Stomach (tissue), 9 donors: ENCODE results near the gene TBC1D4. TPM values are rescaled to one million over a fixed set of nuclear protein-coding genes. Genes with fewer than 3 reads are reported as not detected.

ENCODE experiments used
- DNase-seq, 2 donors: peaks; one replicate each; pipeline versions ENCODE4 v3.0.0 to v3.0.0-alpha.2; 2013 to 2019
- H3K27ac ChIP-seq, 5 donors: fragments of 200-600 bp in 4 of 5; sonication (generic) in 4 of 5; one replicate each; pipeline ENCODE4 v1.5.1; 2013 to 2019; ENCODE audit warnings: mild to moderate bottlenecking in 1 of 5, moderate library complexity in 1 of 5
- H3K27me3 ChIP-seq, 3 donors: fragments of 200-600 bp; sonication (generic); one replicate each; pipeline ENCODE4 v1.5.1; 2017 to 2019; ENCODE audit warnings: mixed run types in 1 of 3
- H3K36me3 ChIP-seq, 4 donors: fragments of 200-600 bp; sonication (generic); 1 replicate in 3 of 4; 2 replicates in 1 of 4; pipeline ENCODE4 v1.5.1; 2016 to 2019
- H3K4me1 ChIP-seq, 4 donors: fragments of 200-600 bp; sonication (generic); one replicate each; pipeline ENCODE4 v1.5.1; 2016 to 2019
- H3K4me3 ChIP-seq, 4 donors: fragments of 200-600 bp; sonication (generic) in 3 of 4; one replicate each; pipeline ENCODE4 v1.5.1; 2016 to 2019; ENCODE audit warnings: mild to moderate bottlenecking in 1 of 4
- H3K9me3 ChIP-seq, 4 donors: fragments of 200-600 bp; sonication (generic); one replicate each; pipeline ENCODE4 v1.5.1; 2016 to 2019
- EP300 ChIP-seq: sonication (generic); formaldehyde crosslinking; IDR thresholded peaks from one replicate; pipeline ENCODE4 v1.6.1; 2017; ENCODE audit warnings: antibody characterized with exemption
- POLR2A ChIP-seq, 4 donors: fragments of 450-650 bp; IDR thresholded peaks; one replicate each; pipeline ENCODE4 v1.6.1; 2016; ENCODE audit warnings: antibody characterized with exemption in 4 of 4, control low read depth in 2 of 4, mild to moderate bottlenecking in 1 of 4, moderate library complexity in 1 of 4
- POLR2AphosphoS5 ChIP-seq, 3 donors: sonication (generic); formaldehyde crosslinking; IDR thresholded peaks; one replicate each; pipeline ENCODE4 v1.6.1; 2016; ENCODE audit warnings: antibody characterized with exemption in 3 of 3
- WGBS, 5 donors: extraction: QIAGEN DNeasy Blood & Tissue Kit in 3 of 5; methylation state at CpG; one replicate each; pipeline versions ENCODE4 v1.1.5 to v1.1.7; 2013 to 2018; 5-methylcytosine and 5-hydroxymethylcytosine counted together
- intact Hi-C: fragments of 100-400 bp; cut with DNase I; formaldehyde crosslinking; loops from one replicate; pipeline ENCODE4 v1.15.1; 2023; ENCODE audit warnings: low total_unique reads
- polyA plus RNA-seq, 3 donors: library from polyadenylated mRNA; stranded (reverse); fragments of 200-250 nt; gene quantifications; one replicate each; pipeline ENCODE4 v1.2.3, GENCODE V29; 2013
- total RNA-seq, 5 donors: library from RNA; depleted of rRNA; stranded (reverse); fragments of >200 nt; gene quantifications; one replicate each; pipeline versions ENCODE4 v1.1.0 to v1.2.3, GENCODE V29; 2014 to 2016
- TF ChIP-seq, protein P1 (sequence below), 7 experiments: fragments of 450-650 bp in 4 of 7; fragments of 200-600 bp in 3 of 7; sonication (generic) in 3 of 7; IDR thresholded peaks; one replicate each; pipeline ENCODE4 v1.5.1; 2016 to 2019; ENCODE audit warnings: antibody characterized with exemption in 7 of 7, control low read depth in 2 of 7, mild to moderate bottlenecking in 1 of 7
- donor health status: healthy with polysubstance abuse.
- donor health status: Bipolar disorder and iron deficiency.
- donor health status: healthy.

The TBC1D4 gene
- total and polyA plus RNA-seq, 8 donors, result 4.9 to 47.8 (median 27.3) TPM

DNA sequence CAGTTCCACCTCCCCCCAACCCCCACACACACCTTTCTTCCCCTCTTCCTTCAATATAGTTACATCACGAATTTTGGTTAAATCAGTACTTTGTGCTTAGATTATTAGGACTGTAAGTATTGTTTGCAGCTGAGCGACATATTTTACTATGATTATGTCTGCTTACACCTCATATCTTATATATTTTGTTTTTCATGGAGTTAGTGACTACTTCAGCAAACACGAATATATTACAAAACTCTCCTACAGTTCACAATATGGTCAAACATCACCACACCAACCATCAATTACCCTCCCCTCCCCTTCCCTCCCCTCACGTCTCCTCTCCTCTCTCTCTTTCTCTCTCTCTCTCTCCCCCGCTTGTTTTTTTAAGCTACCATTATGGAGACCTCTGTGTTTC, 152.9 kb downstream of the TBC1D4 start:
- Histone ChIP-seq H3K27ac (no peak overlapping the region), H3K9me3 (no peaks in the 10 kb centered on the region), H3K36me3 (peaks cover 0 to 19% (median 5%) of the 10 kb centered on the region in 4 donors), H3K4me1 (no peaks in the 10 kb centered on the region), H3K27me3 (no peaks in the 10 kb centered on the region), H3K4me3 (no peak overlapping the region)
- 55 to 89% (median 84%) methylated on average over 4 to 5 of the region's 5 CpGs for WGBS, 5 donors
- intact Hi-C loops, result no loop called here
- TF ChIP-seq POLR2A (IDR thresholded peaks at IDR 0.05) (no peak), EP300 (no peak), POLR2AphosphoS5 (IDR thresholded peaks at IDR 0.05) (no peak)
- TF ChIP-seq, protein P1, sequence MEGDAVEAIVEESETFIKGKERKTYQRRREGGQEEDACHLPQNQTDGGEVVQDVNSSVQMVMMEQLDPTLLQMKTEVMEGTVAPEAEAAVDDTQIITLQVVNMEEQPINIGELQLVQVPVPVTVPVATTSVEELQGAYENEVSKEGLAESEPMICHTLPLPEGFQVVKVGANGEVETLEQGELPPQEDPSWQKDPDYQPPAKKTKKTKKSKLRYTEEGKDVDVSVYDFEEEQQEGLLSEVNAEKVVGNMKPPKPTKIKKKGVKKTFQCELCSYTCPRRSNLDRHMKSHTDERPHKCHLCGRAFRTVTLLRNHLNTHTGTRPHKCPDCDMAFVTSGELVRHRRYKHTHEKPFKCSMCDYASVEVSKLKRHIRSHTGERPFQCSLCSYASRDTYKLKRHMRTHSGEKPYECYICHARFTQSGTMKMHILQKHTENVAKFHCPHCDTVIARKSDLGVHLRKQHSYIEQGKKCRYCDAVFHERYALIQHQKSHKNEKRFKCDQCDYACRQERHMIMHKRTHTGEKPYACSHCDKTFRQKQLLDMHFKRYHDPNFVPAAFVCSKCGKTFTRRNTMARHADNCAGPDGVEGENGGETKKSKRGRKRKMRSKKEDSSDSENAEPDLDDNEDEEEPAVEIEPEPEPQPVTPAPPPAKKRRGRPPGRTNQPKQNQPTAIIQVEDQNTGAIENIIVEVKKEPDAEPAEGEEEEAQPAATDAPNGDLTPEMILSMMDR (IDR thresholded peaks at IDR 0.05), result no peak
- DNase-seq, result no peak

DNA sequence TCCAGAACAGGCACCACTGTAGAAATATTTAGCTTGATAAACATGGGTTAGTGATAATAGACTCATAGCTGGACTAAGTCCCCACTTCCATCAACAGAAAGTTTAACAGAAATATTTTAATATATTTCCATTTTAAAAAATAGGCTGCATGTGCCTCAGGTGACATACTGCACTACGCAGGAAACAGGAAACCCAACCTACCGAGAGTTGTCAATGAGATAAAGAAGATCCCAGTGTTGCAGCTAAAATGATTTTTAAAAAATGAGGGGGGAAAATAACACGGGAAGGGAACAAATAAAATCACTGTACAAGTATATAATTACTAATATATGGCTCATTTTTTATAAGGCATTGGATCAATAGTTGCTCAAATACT, 154.8 kb downstream of the TBC1D4 start:
- no peak for TF ChIP-seq POLR2A (IDR thresholded peaks at IDR 0.05)
- TF ChIP-seq, protein P1 (IDR thresholded peaks at IDR 0.05), result no peak
- TF ChIP-seq EP300, result no peak
- TF ChIP-seq POLR2AphosphoS5 (IDR thresholded peaks at IDR 0.05), result no peak
- no peaks in the 10 kb centered on the region for H3K4me1 ChIP-seq
- no peak for DNase-seq
- H3K4me3 ChIP-seq, result peak overlapping the region in 1 of 4 donors; percentile 2
- intact Hi-C loops, result no loop called here
- WGBS, 5 donors, result 62 to 79% (median 76%) methylated on average over 3 of the region's 3 CpGs
- no peaks in the 10 kb centered on the region for H3K27me3 ChIP-seq
- peak overlapping the region in 1 of 5 donors; percentile 67 for H3K27ac ChIP-seq
- H3K36me3 ChIP-seq, result peaks cover 0 to 19% (median 5%) of the 10 kb centered on the region in 4 donors
- no peaks in the 10 kb centered on the region for H3K9me3 ChIP-seq

DNA sequence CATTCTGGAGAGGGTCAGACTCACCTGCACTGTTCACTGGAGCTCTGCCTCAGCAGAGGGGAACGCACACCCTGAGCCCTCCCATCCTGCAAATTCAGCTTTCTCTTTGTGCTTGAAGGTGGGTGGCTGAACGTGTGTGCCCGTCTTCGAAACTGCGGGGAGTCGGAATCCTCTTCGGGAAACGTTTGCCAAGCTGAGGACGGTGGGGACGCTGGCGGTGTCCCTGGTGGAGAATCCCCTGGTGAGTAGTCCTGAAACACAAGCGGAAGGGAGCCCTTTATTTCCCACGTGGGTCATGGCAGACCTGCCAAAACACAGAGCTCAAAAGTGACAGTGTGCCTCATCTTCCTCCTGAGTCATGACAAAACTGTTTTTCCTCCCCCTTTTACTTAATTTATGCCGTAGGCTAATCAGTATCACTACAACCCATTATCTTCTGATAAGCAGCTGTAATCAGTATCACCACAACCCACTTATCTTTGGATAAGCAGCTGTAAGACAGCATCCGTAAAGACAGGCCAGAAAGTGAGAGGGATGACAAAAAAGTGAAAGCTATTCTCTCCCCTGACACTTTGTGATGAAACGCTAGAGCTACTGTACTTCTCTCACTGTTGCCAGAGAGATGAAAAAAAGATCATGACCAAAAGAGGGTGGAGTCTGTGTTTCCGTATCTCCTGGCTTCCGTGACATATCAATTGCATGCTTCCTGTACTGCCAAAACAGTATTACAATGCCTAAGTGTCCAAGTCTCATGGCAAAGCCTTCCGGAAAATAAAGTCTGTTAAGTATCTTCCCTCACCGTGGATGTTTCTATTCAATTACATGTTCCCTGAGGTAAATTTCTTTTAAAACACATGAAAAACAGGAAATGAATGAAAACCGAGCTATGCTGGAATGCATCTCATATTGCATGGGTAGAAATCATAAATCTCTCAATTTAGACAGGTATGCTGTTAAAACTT, 155.5 kb downstream of the TBC1D4 start:
- DNase-seq, result peak in 1 of 2 donors; percentile 72
- TF ChIP-seq, protein P1 (IDR thresholded peaks at IDR 0.05), result no peak
- TF ChIP-seq POLR2AphosphoS5 (IDR thresholded peaks at IDR 0.05) (no peak), POLR2A (IDR thresholded peaks at IDR 0.05) (no peak), EP300 (no peak)
- Histone ChIP-seq H3K4me1 (no peaks in the 10 kb centered on the region), H3K4me3 (peak overlapping the region in 3 of 4 donors; percentile 2 to 15 (median 14)), H3K27ac (peak overlapping the region in 4 of 5 donors; percentile 2 to 67 (median 34)), H3K27me3 (no peaks in the 10 kb centered on the region), H3K9me3 (no peaks in the 10 kb centered on the region), H3K36me3 (peaks cover 0 to 19% (median 5%) of the 10 kb centered on the region in 4 donors)
- intact Hi-C loops, result no loop called here
- 57 to 72% (median 63%) methylated on average over 21 of the region's 21 CpGs for WGBS, 5 donors

DNA sequence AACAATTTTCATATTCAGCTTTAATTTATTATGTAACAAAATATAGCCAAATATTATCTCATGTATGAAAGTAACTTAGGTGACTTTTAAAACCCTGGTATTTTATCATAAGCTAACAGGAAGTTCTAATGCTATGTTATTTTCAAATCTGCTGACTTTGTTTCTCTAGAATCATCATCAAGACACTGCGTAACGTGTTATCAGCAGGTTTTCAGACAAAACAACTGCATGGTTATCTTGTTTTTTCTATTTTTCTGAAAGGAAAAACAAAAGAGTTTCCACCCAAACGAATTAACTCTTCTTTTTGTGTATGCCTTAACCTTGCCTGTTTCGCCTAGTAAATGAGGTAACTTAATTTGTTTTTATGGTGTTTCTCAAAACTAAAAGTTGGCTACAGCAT, 156.3 kb downstream of the TBC1D4 start:
- Histone ChIP-seq H3K4me3 (peak overlapping the region in 1 of 4 donors; percentile 2), H3K27ac (peak overlapping the region in 1 of 5 donors; percentile 67)
- WGBS, 5 donors, result 50 to 79% (median 70%) methylated on average over 4 of the region's 4 CpGs

More for the DNA sequence above, 156.3 kb downstream of the TBC1D4 start:
- no peaks in the 10 kb centered on the region for H3K27me3 ChIP-seq
- H3K9me3 ChIP-seq, result no peaks in the 10 kb centered on the region
- H3K36me3 ChIP-seq, result peaks cover 0 to 19% (median 5%) of the 10 kb centered on the region in 4 donors
- no peak for DNase-seq
- H3K4me1 ChIP-seq, result no peaks in the 10 kb centered on the region
- intact Hi-C loops, result no loop called here
- TF ChIP-seq, protein P1 (IDR thresholded peaks at IDR 0.05), result no peak
